Measurements from ENCODE around the gene MYH9.

The MYH9 gene

GRCh38 chr22:36375071-36375980 is 12.4 kb downstream of the MYH9 start:
- Histone ChIP-seq H3K27ac (ENCODE audit: poor library complexity, severe bottlenecking) (peak overlapping the region; percentile 96), H3K4me3 (ENCODE audit: severe bottlenecking) (no peak overlapping the region), H3K9me3 (ENCODE audit: severe bottlenecking) (no peaks in the 10 kb centered on the region), H3K4me1 (ENCODE audit: insufficient read depth, poor library complexity, severe bottlenecking) (peaks cover 84% of the 10 kb centered on the region), H3K36me3 (ENCODE audit: low read depth) (peaks cover 86% of the 10 kb centered on the region), H3K27me3 (ENCODE audit: insufficient read depth, poor library complexity, severe bottlenecking) (no peaks in the 10 kb centered on the region)
- TF ChIP-seq CTCF (IDR thresholded peaks at IDR 0.05; ENCODE audit: poor library complexity, severe bottlenecking): no peak
- DNase-seq (ENCODE audit: low spot score): no peak
- peak; percentile 5 for ATAC-seq (ENCODE audit: low read depth)

- Histone ChIP-seq H3K27ac (ENCODE audit: poor library complexity, severe bottlenecking) (peak overlapping the region; percentile 96), H3K36me3 (ENCODE audit: low read depth) (peaks cover 86% of the 10 kb centered on the region), H3K27me3 (ENCODE audit: insufficient read depth, poor library complexity, severe bottlenecking) (no peaks in the 10 kb centered on the region), H3K4me1 (ENCODE audit: insufficient read depth, poor library complexity, severe bottlenecking) (peaks cover 84% of the 10 kb centered on the region), H3K4me3 (ENCODE audit: severe bottlenecking) (no peak overlapping the region), H3K9me3 (ENCODE audit: severe bottlenecking) (no peaks in the 10 kb centered on the region)
- TF ChIP-seq CTCF (IDR thresholded peaks at IDR 0.05; ENCODE audit: poor library complexity, severe bottlenecking): no peak
- DNase-seq (ENCODE audit: low spot score) (peak; percentile 97), ATAC-seq (ENCODE audit: low read depth) (peak; percentile 73)
Observed at GRCh38 chr22:36374603-36375024, 13.2 kb downstream of the MYH9 start.

- Histone ChIP-seq H3K36me3 (ENCODE audit: low read depth) (peaks cover 86% of the 10 kb centered on the region), H3K27ac (ENCODE audit: poor library complexity, severe bottlenecking) (peak overlapping the region; percentile 96), H3K4me3 (ENCODE audit: severe bottlenecking) (no peak overlapping the region), H3K9me3 (ENCODE audit: severe bottlenecking) (no peaks in the 10 kb centered on the region), H3K4me1 (ENCODE audit: insufficient read depth, poor library complexity, severe bottlenecking) (peaks cover 84% of the 10 kb centered on the region), H3K27me3 (ENCODE audit: insufficient read depth, poor library complexity, severe bottlenecking) (no peaks in the 10 kb centered on the region)
- no peak for DNase-seq (ENCODE audit: low spot score)
- TF ChIP-seq CTCF (IDR thresholded peaks at IDR 0.05; ENCODE audit: poor library complexity, severe bottlenecking): no peak
- ATAC-seq (ENCODE audit: low read depth): no peak
Observed at GRCh38 chr22:36373258-36373579, 14.5 kb downstream of the MYH9 start.

- Histone ChIP-seq H3K27ac (ENCODE audit: poor library complexity, severe bottlenecking) (peak overlapping the region; percentile 96), H3K4me1 (ENCODE audit: insufficient read depth, poor library complexity, severe bottlenecking) (peaks cover 88% of the 10 kb centered on the region), H3K9me3 (ENCODE audit: severe bottlenecking) (no peaks in the 10 kb centered on the region), H3K27me3 (ENCODE audit: insufficient read depth, poor library complexity, severe bottlenecking) (no peaks in the 10 kb centered on the region), H3K36me3 (ENCODE audit: low read depth) (peaks cover 86% of the 10 kb centered on the region), H3K4me3 (ENCODE audit: severe bottlenecking) (no peak overlapping the region)
- no peak for ATAC-seq (ENCODE audit: low read depth)
- DNase-seq (ENCODE audit: low spot score): no peak
- no peak for TF ChIP-seq CTCF (IDR thresholded peaks at IDR 0.05; ENCODE audit: poor library complexity, severe bottlenecking)
Observed at GRCh38 chr22:36371920-36372319, 15.8 kb downstream of the MYH9 start.
